ENCODE data around the gene SLC9A8. TPM values are rescaled to one million over a fixed set of nuclear protein-coding genes. Genes with fewer than 3 reads are reported as not detected.

The SLC9A8 gene
- total and polyA plus RNA-seq, 2 donors (not counting 3 experiments of a cell fraction or from before 2014, with no cell fraction given): 5.1 to 14.4 TPM

DNA sequence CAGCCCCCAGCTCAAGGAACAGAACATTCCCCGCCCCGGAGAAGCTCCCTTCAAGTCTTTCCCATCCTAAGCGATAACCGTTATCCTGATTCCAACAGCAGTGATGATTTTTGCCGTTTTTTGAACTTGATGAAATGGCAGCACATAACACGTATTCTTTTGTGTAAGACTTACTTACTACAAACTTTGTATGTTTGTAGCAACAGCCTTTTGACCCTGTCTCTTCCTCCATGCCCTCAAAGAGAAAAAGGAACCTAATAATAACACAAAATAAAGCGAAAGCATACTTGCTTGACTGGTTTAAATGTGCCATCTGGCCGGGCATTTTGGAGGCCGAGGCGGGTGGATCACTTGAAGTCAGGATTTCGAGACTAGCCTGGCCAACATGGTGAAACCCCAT is 26.4 kb upstream of the SLC9A8 start:
- BruUV-seq (replicated peaks): no TSS peak
- H3K9me1 ChIP-seq (replicated peaks; ENCODE audit: control insufficient read depth, extremely low read depth, insufficient read depth, low read length): no peaks in the 10 kb centered on the region
- TF ChIP-seq JUN (IDR thresholded peaks at IDR 0.05; ENCODE audit: borderline replicate concordance, insufficient read depth, insufficient read length, low read depth): no peak
- TF ChIP-seq, protein P1, sequence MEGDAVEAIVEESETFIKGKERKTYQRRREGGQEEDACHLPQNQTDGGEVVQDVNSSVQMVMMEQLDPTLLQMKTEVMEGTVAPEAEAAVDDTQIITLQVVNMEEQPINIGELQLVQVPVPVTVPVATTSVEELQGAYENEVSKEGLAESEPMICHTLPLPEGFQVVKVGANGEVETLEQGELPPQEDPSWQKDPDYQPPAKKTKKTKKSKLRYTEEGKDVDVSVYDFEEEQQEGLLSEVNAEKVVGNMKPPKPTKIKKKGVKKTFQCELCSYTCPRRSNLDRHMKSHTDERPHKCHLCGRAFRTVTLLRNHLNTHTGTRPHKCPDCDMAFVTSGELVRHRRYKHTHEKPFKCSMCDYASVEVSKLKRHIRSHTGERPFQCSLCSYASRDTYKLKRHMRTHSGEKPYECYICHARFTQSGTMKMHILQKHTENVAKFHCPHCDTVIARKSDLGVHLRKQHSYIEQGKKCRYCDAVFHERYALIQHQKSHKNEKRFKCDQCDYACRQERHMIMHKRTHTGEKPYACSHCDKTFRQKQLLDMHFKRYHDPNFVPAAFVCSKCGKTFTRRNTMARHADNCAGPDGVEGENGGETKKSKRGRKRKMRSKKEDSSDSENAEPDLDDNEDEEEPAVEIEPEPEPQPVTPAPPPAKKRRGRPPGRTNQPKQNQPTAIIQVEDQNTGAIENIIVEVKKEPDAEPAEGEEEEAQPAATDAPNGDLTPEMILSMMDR (IDR thresholded peaks at IDR 0.05; ENCODE audit: extremely low read depth in 1 of 2, insufficient read depth in 1 of 2, low read depth in 1 of 2, low read length in 2 of 2): no peak
- TF ChIP-seq EZH2 (IDR thresholded peaks at IDR 0.05; ENCODE audit: borderline replicate concordance, low read depth, low read length, severe bottlenecking): no peak
- no peak for TF ChIP-seq POLR2A (IDR thresholded peaks at IDR 0.05; ENCODE audit: low read depth, low read length)
- no peak for TF ChIP-seq FOS (IDR thresholded peaks at IDR 0.05; ENCODE audit: borderline replicate concordance, insufficient read depth, low read length)
- dilution Hi-C loops (cut with MboI; ENCODE audit: extremely low pct_ligation_motif_present, low sequenced_read_pairs) (no loop called here), intact Hi-C loops (cut with micrococcal nuclease) (loop anchor here (1.0 kb wide), 1 partner anchor 175 kb away; no protein-coding TSS in a partner anchor)
- H3K9ac ChIP-seq (replicated peaks; ENCODE audit: extremely low read depth, insufficient read depth, low read length): no peak overlapping the region
- H3K36me3 ChIP-seq (ENCODE audit: control insufficient read depth in 2 of 2, extremely low read depth in 1 of 2, insufficient read depth in 2 of 2, low read length in 2 of 2): no peaks in the 10 kb centered on the region
- ChIA-PET CTCF (interaction anchor here (1.0 to 1.5 kb wide), 10 partner anchors 10 to 155 kb away, joined by 3 to 4 read pairs (median 4); no protein-coding TSS in a partner anchor), POLR2A (no interaction called here)
- H3K4me1 ChIP-seq (ENCODE audit: control insufficient read depth, extremely low read depth, insufficient read depth, low read length): peaks cover 22% of the 10 kb centered on the region
- H3K79me2 ChIP-seq (ENCODE audit: control insufficient read depth, insufficient read depth, low read length): no peaks in the 10 kb centered on the region
- H4K20me1 ChIP-seq (replicated peaks; ENCODE audit: control insufficient read depth, extremely low read depth, insufficient read depth, low read length): no peaks in the 10 kb centered on the region
- FAIRE-seq: no peak
- H2AFZ ChIP-seq (ENCODE audit: low read depth, low read length): no peak overlapping the region
- no peak for DNase-seq (ENCODE audit: low read depth, low spot score)
- no peaks in the 10 kb centered on the region for H3K27me3 ChIP-seq (ENCODE audit: control insufficient read depth in 2 of 2, insufficient read depth in 2 of 2, low read length in 2 of 2)
- no peak overlapping the region for H3K4me2 ChIP-seq (ENCODE audit: insufficient read depth, low read length)
- no peak overlapping the region for H3K27ac ChIP-seq (ENCODE audit: insufficient read depth, low read depth, low read length)
- H3K4me3 ChIP-seq (replicated peaks in 1 of 3; ENCODE audit: insufficient read depth in 1 of 3, low read depth in 1 of 3, low read length in 3 of 3): no peak overlapping the region
- H3K9me3 ChIP-seq (replicated peaks; ENCODE audit: control insufficient read depth, insufficient read depth, low read length): no peaks in the 10 kb centered on the region

Measured in endothelial cell of umbilical vein (primary cell).